ENCODE results near the gene MRM2.

MRM2 gene

DNA sequence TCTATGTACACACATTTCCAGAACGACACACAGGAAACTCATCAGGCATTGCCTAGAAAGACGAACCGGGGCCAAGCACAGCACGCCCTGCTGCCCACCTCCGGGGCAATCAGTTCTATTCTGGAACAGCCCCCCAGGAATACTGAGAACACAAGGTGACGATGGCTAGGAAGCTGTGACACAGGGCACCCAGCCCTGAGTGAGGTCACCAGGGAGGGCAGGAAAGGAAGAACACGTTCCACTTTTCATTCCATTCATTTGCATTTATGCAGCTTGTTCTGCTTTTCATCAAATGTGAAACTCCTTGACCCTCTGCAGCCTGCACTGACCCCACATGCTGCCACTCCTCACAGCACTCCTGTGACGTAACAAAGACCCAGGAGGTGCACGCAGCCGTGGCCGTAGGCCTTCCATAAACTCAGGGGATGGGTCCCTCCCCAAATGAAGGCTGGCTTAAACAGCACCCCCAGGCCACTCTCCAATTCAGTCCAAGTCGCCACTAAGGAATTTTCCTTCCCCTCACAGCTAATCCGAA is 38.2 kb downstream of the MRM2 start:
- DNase-seq (ENCODE audit: low spot score), result no peak

DNA sequence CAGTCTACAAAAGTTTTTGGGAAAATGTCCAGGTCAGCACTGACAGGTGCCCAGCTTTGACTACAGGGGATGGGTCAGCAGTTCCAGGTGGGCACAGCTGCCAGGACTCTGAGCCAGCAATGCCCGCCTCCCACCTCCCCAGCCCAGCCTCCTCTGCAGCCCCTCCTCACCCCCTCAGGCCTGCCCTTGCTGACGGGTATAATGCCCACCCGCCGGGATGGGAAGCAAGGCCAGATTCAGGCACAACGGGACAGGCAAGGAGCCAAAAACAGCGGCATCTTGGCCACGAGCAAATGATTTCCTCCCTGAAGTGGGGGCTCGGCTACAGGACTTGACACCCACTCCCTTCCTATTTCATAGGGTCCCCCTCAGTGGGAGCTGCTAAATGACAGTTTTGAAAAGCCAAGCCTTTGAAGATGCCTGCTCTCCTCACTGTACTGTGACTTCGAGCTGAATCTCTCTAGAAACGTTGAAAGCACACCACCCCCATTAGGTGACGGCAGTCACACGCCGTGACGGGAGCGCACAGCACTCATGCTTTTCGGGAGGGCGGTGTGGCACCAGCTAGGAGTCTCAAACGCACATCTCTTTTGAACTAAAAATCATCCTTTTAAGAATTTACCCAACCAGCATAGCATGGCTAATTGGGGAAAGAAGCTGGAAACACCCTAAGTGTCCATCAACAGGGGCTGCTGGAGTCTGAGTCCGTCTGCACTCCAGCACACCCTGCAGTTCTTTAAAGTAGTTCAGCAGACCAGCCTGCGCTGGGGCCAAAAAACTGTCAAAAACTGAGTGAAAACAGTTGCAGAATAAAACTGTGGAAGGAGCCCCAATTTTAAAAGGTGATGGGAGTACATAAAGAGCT is 38.9 kb downstream of the MRM2 start:
- peak; percentile 17 for DNase-seq (ENCODE audit: low spot score)

DNA sequence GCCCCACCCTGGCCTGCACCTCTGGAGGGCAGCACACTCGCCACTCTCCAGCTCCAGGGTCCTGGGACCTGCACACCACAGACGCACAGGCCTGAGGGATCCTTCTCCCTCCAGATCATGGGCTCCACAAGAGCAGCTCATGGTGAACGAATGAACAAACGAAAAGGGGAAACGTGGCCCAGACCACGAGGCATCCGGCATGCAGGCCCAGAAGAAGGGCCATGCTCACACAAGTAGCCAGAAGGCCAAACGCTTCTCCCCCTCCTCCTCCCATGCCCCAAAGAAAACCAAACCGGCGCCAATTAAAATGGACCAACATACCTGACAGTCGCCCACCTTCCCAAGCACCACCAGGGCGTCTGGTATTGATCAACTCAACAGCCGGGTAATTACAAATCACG is 39.6 kb downstream of the MRM2 start:
- no peak for DNase-seq (ENCODE audit: low spot score)

DNA sequence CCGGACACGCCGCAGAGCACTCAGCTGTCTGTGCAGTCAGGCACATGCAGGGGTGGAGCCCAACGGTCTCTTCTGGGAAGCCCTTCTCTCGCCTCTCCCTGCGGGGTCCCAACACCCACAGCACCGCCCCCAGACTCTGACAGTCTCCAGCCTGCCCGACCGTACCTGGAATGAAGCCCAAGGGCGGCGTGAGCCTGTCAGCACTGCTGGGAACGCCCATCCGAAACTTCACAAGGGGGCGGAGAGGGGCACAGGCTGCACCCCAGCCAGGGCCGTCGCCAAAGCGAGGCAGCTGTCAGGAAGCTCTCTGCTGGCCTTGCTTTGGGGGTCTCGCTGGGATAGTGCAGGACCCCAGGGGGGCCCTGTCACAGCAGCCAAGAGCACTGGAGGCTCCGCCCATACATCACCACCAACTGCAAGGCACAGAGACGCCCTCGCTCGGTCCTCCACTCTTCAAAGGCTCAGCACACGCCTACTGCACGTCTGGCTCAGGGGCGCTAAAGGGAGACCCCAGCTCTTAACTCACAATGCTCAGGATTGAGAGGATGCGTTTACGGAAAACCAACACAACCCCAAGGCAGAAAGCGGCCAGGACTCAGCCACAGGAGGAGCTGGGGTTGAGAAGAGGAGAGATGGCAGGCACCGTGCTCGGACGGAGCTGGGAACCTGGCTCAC is 40.2 kb downstream of the MRM2 start:
- DNase-seq (ENCODE audit: low spot score), result no peak

DNA sequence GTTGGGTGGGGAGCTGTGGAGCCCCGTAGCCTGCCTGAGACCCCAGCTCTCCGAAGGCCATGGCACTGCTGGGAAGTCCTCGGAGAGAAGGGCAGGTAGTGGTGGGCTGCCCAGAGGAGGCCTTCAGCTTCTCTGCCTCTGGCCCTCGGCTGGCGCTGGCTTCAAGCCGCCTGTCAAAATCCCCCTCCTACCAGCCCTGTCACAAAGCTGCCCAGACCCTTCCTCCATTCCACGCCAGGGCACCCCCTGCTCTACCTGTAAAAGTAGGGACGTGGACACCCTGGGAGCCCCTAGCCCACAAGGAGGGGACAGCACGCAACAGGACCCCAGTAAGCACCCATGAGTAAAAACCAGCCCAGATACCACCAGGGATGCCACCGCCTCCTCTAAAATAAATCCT is 40.9 kb downstream of the MRM2 start:
- no peak for DNase-seq (ENCODE audit: low spot score)

DNA sequence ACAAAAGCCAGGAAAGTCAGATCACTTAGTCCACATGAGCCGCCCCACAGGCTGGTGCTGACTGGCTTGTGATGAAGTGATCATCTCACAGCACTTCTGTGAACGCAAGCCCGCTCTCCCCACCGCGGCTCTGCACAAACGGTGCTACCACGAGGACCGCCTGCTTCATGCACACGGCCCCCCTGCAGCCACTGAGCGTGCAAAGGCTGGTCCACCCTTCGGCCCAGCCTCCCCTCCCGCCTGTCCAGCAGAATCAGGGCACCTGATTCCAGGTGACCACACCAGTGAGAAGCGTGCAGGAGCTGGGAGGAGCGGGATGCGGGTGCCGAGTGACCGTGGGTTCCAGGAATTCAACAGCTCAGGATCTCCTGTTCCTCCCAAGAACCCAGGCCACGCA is 41.4 kb downstream of the MRM2 start:
- no peak for DNase-seq (ENCODE audit: low spot score)

DNA sequence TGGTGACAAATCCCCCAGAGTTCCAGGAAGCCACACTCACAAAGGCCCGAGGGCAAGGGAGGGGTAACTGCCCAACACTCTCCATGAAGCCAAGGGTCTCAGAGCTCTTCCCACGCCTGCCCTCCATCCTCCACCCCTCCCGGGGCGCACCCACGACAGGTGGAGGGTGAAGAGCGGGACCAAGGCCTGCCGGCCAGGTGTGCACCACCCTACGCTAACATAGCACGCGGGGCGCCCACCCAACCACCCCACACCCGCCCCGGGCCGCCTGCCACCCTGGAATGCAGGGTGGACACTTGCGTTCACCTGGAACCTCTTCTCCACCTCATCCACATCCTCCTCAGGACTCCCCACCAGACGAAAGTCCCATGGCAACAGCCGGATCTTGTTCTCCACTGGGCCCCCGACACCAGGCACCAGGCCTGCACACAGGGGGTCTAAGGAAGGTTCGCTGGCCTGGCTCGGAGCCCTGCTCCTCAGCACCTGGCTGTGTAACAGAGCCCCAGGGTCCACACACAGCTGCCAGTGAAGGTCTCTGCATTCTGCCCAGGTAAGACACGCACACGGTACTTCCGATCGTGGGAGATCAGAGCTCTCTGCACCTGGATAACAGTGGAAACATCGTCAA is 41.9 kb downstream of the MRM2 start:
- DNase-seq (ENCODE audit: low spot score), result no peak

DNA sequence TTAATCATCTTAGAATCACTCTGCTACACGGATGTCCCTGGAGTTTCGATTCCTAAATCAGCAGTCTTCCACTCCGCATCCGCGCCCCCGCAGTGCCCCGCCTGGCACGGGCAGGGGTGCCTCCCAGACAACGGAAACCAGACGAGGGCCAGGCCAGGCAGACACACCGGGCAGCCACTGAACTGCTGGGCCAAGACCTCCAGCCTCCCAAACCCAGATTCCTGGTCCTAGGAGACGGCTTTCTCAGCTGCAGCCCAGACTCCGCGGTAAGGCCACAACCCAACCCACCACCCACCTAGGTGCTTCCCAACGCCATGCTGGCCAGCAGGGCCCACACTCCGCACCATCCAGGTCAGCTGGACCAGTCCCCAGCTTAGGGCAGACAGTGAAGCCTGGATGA is 42.5 kb downstream of the MRM2 start:
- no peak for DNase-seq (ENCODE audit: low spot score)

DNA sequence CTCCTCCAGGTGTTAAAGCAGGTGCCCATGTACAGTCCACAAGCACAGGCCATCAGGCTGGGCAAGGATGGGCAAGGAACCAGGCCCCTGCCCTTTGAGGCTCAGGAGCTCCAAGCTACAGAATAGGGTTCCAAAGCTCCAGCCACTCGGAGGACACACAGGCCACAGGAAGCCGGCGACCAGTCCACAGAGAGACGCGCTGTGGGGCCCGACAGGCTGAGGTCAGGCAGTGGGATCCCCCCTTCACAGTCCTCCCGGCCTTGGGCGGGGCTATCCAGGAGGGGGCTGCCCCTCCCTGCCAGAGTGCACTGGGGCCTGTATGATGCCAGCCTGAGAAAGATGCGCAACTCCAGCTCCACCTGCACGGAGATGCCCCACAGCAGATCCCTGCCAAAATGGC is 43.2 kb downstream of the MRM2 start:
- DNase-seq (ENCODE audit: low spot score), result no peak

DNA sequence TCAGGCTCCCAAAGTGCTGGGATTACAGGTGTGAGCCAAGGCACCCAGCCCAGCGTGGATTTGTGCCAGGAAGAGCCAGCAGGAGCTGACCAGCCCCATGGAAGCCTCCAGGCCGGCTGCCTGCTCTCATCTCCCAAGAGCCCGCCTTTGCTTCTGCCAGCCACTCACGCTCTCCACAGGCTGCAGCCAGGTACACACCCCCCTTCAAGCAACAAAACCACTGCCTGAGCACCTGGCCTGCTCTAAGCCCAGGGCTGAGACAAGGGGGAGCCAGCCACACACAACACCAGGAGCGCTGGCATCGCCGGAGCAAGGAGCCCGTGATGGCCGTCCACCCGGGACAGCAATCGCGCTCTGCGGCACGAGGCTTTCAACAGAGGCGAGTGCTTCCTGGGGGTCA is 43.8 kb downstream of the MRM2 start:
- no peak for DNase-seq (ENCODE audit: low spot score)

DNA sequence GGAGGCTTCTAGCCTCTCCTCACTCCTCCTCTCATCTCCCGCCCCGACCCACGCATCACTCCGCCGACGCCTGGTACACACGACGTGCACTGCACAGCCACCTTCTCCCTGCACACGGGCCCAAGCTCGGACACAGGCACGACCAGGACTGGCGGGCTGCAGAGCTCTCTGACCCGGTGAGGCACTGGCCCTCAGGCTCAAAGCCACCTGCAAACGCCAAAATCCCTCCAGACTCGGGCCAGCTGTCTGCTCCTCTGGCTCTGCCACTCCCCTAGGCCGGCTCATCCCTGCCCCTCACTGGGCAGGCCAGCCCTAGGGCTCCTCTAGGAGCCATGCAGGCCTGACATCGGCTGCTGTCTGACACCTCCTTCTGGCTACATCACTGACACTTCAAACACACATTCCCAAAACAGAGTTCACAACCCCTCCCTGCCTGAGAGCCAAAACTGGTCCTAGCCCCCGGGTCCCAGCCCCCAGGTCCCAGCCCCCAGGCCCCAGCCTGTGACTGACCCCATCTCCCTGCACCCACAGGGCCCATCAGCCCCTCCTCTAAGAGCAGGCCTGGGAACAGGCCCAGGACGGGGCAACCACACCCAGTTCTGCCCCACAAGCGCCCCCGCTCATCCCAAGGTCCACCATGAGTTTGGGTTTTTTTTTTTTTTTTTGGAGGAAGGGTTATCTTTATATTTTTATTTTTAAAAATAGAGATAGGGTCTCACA is 44.4 kb downstream of the MRM2 start:
- DNase-seq (ENCODE audit: low spot score), result no peak

DNA sequence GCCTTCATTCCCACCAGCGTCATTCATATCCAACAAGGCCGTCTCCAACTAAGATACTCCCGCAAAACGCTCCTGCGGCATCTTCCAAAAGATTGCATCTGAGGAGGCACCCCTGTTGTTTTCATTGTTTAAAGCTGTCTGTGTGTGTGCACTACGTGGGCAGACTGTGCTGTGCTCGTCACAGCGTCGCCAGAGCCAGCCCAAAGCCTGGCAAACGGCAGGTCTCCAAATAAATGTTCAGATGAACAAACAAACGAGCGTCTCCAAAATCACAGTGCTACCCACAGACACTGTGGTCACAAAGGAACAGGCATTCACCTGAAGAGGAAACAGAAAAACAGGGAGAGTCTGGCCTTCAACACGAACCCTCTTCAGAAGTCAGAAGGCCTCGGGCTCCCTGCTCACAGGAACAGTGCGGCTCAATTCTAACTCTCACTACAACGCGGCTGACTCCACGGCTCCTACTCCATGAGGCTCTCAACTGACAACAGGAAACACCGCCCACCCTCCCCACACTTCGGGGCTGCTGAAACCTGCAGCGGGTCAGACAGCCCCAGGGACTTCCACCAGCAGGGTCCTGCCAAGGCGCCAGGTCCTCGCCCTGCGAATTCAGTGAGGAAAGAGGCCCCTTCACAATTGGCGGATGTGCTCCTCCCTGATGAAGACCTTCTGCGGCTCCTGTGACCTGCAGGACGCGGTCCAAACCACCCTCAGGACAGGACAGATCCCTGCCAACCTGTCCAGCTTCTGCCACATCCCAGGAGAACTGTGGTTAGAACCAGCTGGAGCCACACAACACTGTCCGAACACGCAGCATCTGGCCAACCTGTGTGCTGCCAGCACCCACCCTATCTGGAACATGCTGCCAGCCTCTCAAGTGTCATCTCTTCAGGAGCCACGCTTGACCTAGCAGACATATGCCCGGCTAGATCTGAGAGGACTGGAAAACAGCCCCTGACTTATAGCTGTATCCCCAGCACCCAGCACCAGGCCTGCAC is 45.3 kb downstream of the MRM2 start:
- DNase-seq (ENCODE audit: low spot score), result no peak

DNA sequence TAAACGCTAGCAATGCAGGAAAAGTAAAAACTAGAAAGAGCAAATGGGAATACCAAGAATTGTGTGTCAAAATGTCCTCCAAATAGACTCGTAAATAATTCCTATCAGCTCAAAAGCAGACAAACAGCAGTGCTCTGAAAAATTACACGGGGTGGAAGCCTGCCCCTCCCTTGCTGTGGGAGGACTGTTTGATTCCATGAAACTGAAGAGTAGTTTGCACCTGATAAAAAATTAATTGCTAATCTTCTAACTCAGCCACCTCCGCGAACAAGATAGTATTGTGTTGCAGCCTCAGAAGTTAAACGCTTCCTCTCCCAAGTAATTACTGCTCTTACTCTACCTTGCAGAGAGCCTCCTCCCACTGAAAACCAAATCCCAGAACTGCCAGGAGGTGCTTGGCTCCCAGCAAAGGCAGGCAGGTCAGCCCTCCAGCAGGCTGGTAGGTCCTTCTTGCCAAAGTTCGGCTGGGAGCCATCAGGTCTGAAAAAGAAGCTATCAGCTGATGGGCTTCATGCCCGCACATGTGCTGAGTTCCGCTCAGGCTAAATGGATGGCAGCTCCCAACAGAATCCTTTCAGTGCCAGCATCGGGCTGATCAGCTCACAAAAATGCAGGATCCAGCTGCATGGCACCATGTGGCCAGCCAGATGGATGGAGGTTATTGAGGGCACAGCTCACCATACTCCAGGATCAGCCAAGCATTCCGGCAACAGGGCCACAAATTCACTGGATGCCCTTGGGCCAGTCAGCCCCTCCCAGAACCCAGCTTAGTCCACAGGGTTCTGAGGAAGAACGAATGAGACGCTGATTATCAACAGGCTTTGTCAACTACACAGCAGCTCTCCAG is 46.4 kb downstream of the MRM2 start:
- DNase-seq (ENCODE audit: low spot score), result peak; percentile 62

DNA sequence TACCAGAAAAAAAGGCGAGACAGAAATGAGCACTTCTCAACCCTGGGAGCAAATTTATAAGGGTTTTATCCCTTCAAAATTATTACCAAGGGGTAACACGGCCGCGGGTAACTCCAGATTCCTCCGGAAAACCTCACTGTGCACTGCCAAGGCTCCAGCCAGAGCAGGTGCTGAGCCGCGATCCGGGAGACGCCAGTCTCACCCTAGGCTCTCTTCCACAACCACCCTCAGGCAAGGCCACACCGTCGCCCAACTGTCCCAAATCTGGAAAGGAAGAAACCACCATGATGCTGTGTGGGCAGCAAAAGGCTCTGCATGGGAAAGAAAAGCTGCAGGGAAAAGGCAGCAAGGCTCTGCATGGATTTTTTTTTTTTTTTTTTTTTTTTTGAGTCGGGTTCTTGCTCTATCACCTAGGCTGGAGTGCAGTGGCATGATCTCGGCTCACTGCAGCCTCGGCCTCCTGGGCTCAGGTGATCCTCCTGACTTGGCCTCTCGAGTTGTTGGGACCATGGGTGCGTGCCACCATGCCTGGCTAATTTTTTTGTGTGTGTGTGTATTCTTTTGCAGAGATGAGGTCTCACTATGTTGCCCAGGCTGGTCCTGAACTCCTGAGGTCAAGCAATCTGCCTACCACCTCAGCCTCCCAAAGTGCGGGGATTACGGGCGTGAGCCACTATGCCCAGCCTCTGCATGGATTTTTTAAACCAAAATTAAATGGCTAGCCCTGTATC is 48.3 kb downstream of the MRM2 start:
- no peak for DNase-seq (ENCODE audit: low spot score)

DNA sequence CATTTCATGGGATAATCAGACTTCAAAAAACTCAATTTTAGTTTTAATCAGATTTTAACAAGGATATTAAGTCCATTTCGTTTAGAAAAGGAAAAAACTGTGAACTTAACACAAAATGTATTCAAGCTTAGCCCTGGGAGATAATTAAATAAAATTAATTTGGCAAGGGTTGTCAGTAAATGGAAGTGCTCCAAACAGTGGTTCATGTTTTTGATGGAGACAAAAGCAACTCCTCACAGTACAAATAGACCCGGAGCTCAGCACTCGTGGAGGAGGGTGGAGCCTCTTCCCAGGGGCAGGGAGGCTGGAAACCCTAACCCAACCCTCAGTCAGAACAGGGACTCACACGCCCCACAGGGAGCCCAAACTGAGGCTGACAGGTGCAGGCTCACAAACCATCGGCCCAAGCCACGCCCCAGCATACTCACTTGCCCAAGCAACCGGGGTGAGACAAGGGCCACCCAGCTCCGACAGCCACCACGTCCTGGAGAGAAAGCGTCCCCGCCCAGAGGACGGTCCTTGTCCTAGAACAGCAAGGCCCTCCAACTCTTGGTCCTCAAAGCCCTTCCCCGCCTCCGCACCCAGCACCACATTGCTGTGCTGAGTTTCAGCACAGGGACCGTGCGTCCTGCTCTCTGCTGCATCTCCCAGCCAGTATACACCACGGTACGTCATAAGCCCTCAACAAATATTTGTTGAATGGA is 49.0 kb downstream of the MRM2 start:
- no peak for DNase-seq (ENCODE audit: low spot score)

DNA sequence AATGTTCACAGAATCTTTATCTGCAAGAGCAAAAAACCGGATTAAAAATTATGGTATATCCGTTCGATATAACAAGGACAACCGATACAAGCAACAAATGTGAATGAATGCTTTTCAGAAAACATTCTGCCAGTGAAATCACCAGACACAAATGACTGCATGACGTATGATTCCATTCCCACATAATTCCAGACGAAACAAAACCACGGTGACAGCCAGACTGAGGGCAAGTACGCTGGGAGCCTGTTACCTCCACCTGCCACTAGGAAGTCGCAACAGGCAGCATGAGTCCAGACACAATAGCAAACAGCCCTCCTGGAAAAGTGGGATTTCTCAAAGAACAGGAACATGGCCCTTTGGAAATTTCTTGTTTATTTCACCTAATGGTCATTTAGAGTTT is 51.0 kb downstream of the MRM2 start:
- no peak for DNase-seq (ENCODE audit: low spot score)

DNA sequence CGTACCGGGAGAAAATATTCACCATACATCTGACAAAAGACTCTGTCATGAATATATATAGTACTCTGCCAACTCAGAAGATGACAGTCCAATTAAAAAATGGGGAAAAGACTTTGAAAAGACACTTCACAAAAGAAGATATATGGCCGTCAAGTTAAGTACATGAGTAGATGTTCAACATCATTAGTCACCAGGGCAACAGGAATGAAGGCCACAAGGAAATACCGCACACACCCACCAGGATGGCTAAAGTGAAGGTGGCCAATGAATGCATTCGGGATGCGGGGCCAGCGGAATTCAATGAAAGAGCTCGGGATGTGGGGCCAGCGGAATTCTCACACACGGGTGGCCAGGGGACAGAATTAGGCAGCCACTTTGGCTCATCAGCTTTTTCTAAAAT is 51.5 kb downstream of the MRM2 start:
- DNase-seq (ENCODE audit: low spot score), result no peak

DNA sequence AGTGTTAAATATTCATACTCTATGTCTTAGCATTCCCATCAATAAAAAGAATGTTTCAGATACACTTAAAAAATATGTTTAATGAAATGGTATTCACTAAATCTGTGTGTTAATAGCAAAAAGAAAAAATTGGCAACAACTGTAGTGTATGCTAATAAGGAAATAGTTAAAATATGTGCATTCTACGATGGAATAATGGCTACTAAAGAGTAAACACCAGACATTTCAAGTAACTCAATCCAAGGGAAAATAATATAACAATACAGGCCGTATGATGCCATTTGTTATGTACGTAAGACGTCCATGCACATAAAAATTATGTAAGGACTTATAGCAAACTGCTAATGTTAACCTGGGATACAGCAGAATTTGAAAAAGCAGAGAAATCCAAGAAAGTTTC is 55.8 kb downstream of the MRM2 start:
- no peak for DNase-seq (ENCODE audit: low spot score)

DNA sequence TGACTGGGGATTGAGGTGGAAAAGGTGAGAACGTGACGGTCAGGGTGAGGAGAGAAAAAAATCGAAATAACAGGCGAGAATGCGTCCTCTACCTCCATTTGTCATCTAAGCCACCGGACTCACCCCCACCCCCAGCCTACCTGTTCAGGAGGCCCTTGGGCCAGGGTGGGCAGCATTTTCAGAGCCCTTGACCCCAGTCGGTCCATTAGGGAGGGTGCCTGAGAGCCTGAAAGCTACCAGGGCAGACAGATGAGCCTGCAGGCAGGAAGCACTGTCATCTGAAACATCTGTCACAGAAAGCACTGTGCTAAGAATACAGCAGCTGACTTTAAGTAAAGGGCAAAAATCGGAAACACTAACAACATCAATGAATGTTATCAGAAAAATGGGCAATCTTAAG is 56.3 kb downstream of the MRM2 start:
- no peak for DNase-seq (ENCODE audit: low spot score)

All from putamen (tissue), 1 donor.